Left hindlimb (tissue), 1 donor: ENCODE results near the gene GRPEL2.
A peak's percentile ranks its signal among the peaks of the same experiment; 100 is the strongest.
"Not testable (repeated sequence)": the region's sequence is repeated elsewhere in the genome, so short reads cannot be mapped to it uniquely, and the experiment has no call there.

ENCODE experiments used
- DNase-seq: peaks from one replicate; pipeline ENCODE4 v3.0.0-alpha.2; 2018

Gene GRPEL2

GRCh38 chr5:149379818-149380374 lies 34.6 kb downstream of the GRPEL2 start:
- DNase-seq = no peak

GRCh38 chr5:149380466-149381121 lies 35.3 kb downstream of the GRPEL2 start:
- no peak for DNase-seq

DNA sequence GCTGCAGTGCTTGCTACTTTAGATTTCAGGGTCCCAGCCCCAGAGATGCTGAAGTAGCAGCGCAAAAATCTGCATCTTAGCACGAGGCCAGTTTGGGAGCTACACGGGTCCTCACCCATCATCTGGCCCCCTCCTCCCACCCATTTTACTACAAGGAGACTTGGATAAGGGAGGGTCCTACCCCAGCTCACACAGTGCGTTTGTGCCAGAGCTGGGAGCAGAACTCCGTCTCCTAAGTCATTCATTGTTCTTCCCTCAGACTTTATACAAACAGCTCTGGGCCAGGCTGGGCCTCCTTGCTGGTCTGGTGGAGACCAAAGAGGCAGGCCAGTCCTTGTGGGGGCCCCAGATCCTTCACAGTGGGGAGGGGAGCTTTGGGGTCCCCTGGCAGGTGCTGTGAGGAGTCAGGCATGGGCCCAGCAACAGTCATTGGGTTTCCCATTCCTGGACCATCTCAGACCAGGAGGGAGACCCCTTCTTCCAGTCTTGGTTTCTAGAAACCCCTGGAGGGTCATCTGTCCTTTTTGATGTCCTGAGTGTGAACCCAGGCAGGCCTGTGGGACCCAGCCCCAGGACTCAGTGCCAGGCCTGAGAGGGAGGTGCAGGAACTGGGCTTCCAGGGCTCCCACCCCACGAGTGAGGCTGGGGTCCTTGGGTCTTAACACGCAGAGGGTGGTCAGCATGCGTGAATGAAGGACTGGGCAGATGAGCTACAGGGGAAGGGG lies 36.1 kb downstream of the GRPEL2 start:
- DNase-seq = no peak

- peak; percentile 76 for DNase-seq
Observed at GRCh38 chr5:149381986-149382338, 36.7 kb downstream of the GRPEL2 start.

DNA sequence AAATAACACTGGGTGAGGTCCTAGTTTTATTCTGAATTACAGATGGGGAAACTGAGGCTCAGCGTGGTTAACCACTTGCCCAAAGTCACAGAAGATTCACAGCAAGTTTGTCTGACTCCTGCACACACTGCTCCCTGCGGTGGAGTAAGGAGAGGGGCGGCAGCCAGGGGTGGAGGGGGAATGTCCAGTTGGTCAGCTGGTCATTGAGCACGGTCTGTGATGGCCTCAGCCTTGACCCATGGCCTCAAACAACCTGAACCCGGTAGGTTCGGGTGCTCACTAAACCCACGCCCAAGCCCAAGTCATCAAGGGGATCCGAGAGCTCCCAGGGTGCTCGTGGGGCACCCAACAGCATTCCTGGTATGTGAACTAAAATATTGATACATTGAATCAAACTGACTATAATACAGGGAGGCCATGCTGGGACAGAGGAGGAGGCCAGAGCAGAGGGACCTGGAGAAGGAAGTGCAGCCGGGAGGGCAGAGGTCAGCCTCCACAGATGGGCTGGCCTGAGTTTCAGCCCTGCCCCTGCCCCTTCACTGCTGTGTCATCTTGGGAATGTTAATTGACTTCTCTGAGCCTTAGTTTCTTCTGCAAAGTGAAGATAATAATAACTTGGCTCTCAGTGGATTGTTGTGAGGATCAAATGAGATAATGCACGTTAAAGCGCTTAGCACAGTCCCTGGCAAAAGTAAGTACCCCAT lies 37.4 kb downstream of the GRPEL2 start:
- no peak for DNase-seq

- DNase-seq = no peak
Observed at GRCh38 chr5:149383399-149383798, 38.1 kb downstream of the GRPEL2 start.

DNA sequence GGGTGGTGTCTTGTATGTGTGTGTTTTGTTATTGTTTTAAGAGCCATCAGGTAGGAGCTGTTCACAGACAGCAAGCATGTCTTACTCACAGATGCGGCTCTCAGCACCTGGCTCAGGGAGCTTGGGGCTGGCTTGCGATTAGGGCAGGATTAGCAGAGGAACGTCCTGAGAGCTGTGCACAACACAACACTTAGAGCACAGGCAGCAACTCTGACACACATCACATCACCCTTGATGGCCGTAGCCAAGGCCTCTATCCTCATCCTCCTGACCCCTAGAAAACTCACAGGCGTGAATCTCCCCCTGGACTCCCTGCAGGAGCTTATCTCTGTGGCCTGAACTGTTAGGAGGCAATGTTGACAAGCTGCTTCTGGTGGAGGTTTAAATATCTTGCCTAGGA lies 40.9 kb downstream of the GRPEL2 start:
- no peak for DNase-seq

DNA sequence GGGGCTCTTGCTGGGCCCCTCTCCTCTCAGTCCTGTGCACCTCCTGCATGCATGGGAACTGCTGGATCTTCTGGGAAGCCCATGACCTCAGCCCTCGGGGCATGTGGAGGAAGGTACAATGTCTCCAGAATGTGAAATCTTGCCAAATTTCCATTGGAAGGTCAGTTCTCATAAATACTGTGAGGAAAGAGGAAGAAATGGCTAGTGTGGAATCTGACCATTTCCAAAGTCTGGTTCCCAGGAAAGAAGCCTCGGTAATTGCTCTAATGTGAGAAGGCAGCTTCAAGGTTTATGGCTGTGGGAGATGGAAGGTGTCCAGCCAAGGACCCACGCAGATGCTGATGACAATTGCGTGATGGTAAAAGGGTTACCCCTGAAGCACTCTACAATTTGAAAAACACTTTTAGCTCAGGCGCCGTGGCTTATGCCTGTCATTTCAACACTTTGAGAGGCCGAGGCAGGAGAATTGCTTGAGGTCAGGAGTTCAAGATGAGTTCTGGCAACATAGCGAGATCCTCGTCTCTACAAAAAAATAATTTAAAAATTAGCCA lies 41.9 kb downstream of the GRPEL2 start:
- no peak for DNase-seq

GRCh38 chr5:149387982-149388381 lies 42.7 kb downstream of the GRPEL2 start:
- no peak for DNase-seq

GRCh38 chr5:149388498-149389190 lies 43.3 kb downstream of the GRPEL2 start:
- DNase-seq = no peak

GRCh38 chr5:149389552-149390495 lies 44.5 kb downstream of the GRPEL2 start:
- no peak for DNase-seq

GRCh38 chr5:149391076-149391475 lies 45.8 kb downstream of the GRPEL2 start:
- DNase-seq = not testable (repeated sequence)

GRCh38 chr5:149391524-149391923 lies 46.2 kb downstream of the GRPEL2 start:
- no peak for DNase-seq

GRCh38 chr5:149392718-149393117 lies 47.4 kb downstream of the GRPEL2 start:
- no peak for DNase-seq

- not testable (repeated sequence) for DNase-seq
Observed at GRCh38 chr5:149394996-149395395, 49.7 kb downstream of the GRPEL2 start.

GRCh38 chr5:149397530-149397929 lies 52.2 kb downstream of the GRPEL2 start:
- no peak for DNase-seq

- DNase-seq = not testable (repeated sequence)
Observed at GRCh38 chr5:149398747-149399266, 53.5 kb downstream of the GRPEL2 start.

GRCh38 chr5:149399775-149400174 lies 54.5 kb downstream of the GRPEL2 start:
- DNase-seq = no peak

DNA sequence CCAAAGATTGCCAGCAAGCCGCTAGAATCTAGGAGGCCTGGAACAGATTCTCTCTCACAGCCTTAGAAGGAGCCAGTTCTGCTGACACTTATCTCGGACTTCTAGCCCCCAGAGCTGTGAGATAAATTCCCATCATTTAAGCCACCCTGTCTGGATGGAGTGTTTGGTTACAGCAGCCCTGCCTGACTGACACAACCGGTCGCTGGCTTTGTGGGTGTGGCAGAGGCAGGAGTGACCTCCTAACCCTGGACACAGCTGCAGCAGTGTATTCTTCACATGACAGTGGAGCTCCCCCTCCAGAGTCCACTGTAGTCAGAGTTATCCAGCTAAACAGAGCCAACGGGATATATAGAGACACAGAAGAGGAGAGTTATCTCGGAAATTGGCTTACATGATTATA lies 55.0 kb downstream of the GRPEL2 start:
- no peak for DNase-seq

GRCh38 chr5:149401051-149401450 lies 55.8 kb downstream of the GRPEL2 start:
- no peak for DNase-seq

- no peak for DNase-seq
Observed at GRCh38 chr5:149402291-149402690, 57.0 kb downstream of the GRPEL2 start.
